Astrocyte of the spinal cord (primary cell): ENCODE results near the gene IFT80.

Experiments used
- DNase-seq: peaks from one replicate; pipeline ENCODE4 v3.0.0; 2011; ENCODE audit warnings: low read depth, low spot score
- H3K4me3 ChIP-seq: 2 replicates; pipeline ENCODE4 v1.5.1; 2011; ENCODE audit warnings: low read depth, mild to moderate bottlenecking, low read length, moderate library complexity
- CTCF ChIP-seq: IDR thresholded peaks from 2 replicates; pipeline ENCODE4 v1.5.1; 2012; ENCODE audit warnings: low read depth, mild to moderate bottlenecking, low read length, inconsistent platforms
- in situ Hi-C: cut with HindIII; loops from 2 replicates; pipeline ENCODE4 v1.10.0; 2017; ENCODE audit warnings: low sequenced_read_pairs

IFT80 gene

GRCh38 chr3:160393346-160394008 is 5.5 kb downstream of the IFT80 start:
- no peak for TF ChIP-seq CTCF
- DNase-seq = no peak
- in situ Hi-C loops = no loop called here
- no peak overlapping the region for H3K4me3 ChIP-seq

DNA sequence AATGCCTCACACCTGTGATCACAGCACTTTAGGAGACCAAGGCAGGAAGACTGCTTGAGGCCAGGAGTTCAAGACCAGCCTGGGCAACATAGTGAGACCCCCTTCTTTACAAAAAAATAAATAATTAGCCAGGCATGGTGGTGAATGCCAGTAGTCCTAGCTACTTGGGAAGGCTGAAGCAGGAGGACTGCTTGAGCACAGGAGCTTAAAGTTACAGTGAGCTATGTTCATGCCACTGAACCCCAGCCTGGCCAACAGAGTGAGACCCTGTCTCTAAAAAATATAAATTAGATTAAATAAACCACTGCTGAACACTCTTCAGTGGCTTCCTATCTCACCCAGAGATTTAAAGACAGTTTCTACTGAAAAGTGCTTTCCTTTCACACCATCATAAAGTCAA is 6.2 kb downstream of the IFT80 start:
- no peak for TF ChIP-seq CTCF
- in situ Hi-C loops = no loop called here
- H3K4me3 ChIP-seq = no peak overlapping the region
- no peak for DNase-seq

DNA sequence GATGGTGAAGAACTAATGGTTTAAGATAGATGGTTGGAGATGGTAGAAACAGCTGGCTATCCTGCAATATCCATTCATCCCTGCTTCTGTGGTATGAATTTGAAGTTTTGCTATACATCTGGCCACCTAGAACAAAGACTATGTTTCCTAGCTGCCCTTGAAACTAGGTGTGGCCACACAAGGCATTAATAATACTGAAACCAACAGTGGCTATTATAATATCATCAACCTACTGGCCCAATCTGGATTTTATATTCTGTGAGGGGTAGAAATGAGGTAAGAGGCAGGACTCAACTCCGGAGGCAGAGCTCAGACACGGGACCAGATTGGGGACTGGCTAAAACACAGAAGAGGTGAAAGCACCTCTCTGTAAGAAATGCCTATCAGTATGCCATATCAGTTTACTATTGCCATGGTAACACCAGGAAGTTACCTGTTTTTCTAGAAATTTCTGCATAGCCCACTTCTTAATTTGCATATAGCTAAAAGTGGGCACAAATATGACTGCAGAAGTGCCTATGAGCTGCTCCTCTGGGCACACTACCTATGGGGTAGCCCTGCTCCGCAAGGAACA is 8.4 kb downstream of the IFT80 start:
- in situ Hi-C loops = no loop called here
- no peak for TF ChIP-seq CTCF
- no peak for DNase-seq
- no peak overlapping the region for H3K4me3 ChIP-seq

GRCh38 chr3:160384639-160385318 is 14.2 kb downstream of the IFT80 start:
- no peak for TF ChIP-seq CTCF
- no peak overlapping the region for H3K4me3 ChIP-seq
- no peak for DNase-seq
- in situ Hi-C loops = no loop called here

GRCh38 chr3:160381470-160381869 is 17.6 kb downstream of the IFT80 start:
- no peak for TF ChIP-seq CTCF
- DNase-seq = no peak
- in situ Hi-C loops = no loop called here
- no peak overlapping the region for H3K4me3 ChIP-seq

DNA sequence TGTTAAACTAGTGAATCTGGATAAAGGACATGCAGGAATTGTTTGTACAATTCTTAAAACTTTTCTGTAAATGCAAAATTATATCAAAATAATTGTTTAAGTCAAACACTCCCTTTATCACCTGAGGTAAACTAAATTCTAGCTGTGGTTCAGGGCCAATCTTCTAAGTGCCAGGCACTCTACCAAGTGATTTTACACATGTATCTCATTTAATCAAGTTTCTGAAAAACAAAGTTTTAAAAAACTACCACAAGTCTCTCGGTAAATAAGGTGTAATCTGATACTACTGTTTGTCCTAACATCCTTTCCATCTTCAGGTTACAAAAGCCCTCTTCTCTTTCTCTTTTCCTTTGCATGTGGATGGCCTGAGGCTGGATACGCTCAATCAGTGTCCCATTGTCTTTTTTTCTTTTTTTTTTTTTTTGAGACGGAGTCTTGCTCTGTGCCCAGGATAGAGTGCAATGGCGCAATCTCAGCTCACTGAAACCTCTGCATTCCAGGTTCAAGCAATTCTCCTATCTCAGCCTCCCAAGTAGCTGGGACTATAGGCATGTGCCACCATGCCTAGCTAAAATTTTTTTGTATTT is 19.3 kb downstream of the IFT80 start:
- DNase-seq = no peak
- H3K4me3 ChIP-seq = no peak overlapping the region
- in situ Hi-C loops = no loop called here
- no peak for TF ChIP-seq CTCF
